BJ (cell line): ENCODE measurements around the gene GRAMD2B. TPM values are rescaled to one million over a fixed set of nuclear protein-coding genes. Genes with fewer than 3 reads are reported as not detected.
"Not testable (repeated sequence)": the region's sequence is repeated elsewhere in the genome, so short reads cannot be mapped to it uniquely, and the experiment has no call there.

Source experiments
- CTCF ChIA-PET: fragments of 350-600 bp; formaldehyde crosslinking; extraction: SDS; loops from one replicate; lab custom pipeline; 2021; ENCODE audit warnings: antibody characterized with exemption, inconsistent platforms; lab: Yijun Ruan, JAX
- POLR2A ChIA-PET: fragments of 300-600 bp; sonication (Branson Sonifier 250); formaldehyde crosslinking; extraction: SDS; loops from one replicate; lab custom pipeline; 2021; ENCODE audit warnings: antibody characterized with exemption; lab: Charles Lee
- DNase-seq: peaks from one replicate; pipeline ENCODE4 v3.0.0-alpha.2; 2011; ENCODE audit warnings: low read depth
- H3K27me3 ChIP-seq: 2 replicates; pipeline ENCODE4 v1.6.0; 2011; ENCODE audit warnings: low read length; ENCODE audit not compliant: control insufficient read depth, insufficient read depth
- H3K36me3 ChIP-seq: 2 replicates; pipeline ENCODE4 v1.5.1; 2011; ENCODE audit warnings: low read length; ENCODE audit not compliant: control insufficient read depth, insufficient read depth
- H3K4me3 ChIP-seq: 2 replicates; pipeline ENCODE4 v1.5.1; 2011; ENCODE audit warnings: low read depth, mild to moderate bottlenecking, control low read depth, low read length
- CTCF ChIP-seq: IDR thresholded peaks from 2 replicates; pipeline ENCODE4 v1.5.1; 2011; ENCODE audit warnings: low read depth, mild to moderate bottlenecking, control low read depth, inconsistent platforms, low read length, moderate library complexity; ENCODE audit not compliant: insufficient read depth
- polyA plus RNA-seq: library from polyadenylated mRNA; depleted of rRNA; stranded (reverse); fragments of >200 nt; gene quantifications from 2 replicates; pipeline ENCODE4 v1.2.3, GENCODE V29; 2011

The GRAMD2B gene
- polyA plus RNA-seq, 1 experiment, result 77.9 TPM

- ChIA-PET POLR2A (no interaction called here), CTCF (no interaction called here)
- TF ChIP-seq CTCF, result no peak
- H3K4me3 ChIP-seq, result no peak overlapping the region
- H3K27me3 ChIP-seq, result no peaks in the 10 kb centered on the region
- no peaks in the 10 kb centered on the region for H3K36me3 ChIP-seq
- no peak for DNase-seq
These were observed 92.1 kb downstream of the GRAMD2B start for GRCh38 chr5:126515337-126515736.

- no peak for DNase-seq
- Histone ChIP-seq H3K36me3 (no peaks in the 10 kb centered on the region), H3K4me3 (no peak overlapping the region), H3K27me3 (no peaks in the 10 kb centered on the region)
- ChIA-PET POLR2A (no interaction called here), CTCF (interaction anchor here (0.7 kb wide), 2 partner anchors 23 to 115 kb away, joined by 3 to 4 read pairs; no protein-coding TSS in a partner anchor)
- TF ChIP-seq CTCF, result no peak
These were observed 92.9 kb downstream of the GRAMD2B start for GRCh38 chr5:126516133-126516532.

- DNase-seq, result no peak
- ChIA-PET POLR2A (no interaction called here), CTCF (interaction anchor here (0.7 kb wide), 2 partner anchors 22 to 116 kb away, joined by 3 to 4 read pairs; no protein-coding TSS in a partner anchor)
- no peak for TF ChIP-seq CTCF
- H3K36me3 ChIP-seq, result no peaks in the 10 kb centered on the region
- H3K27me3 ChIP-seq, result no peaks in the 10 kb centered on the region
- H3K4me3 ChIP-seq, result no peak overlapping the region
These were observed 93.6 kb downstream of the GRAMD2B start for GRCh38 chr5:126516852-126517251.

- not testable (repeated sequence) for H3K4me3 ChIP-seq, H3K27me3 ChIP-seq, DNase-seq, H3K36me3 ChIP-seq
- ChIA-PET CTCF (interaction anchor here (0.6 to 2.3 kb wide), 4 partner anchors 19 to 180 kb away, joined by 3 to 6 read pairs (median 4); no protein-coding TSS in a partner anchor), POLR2A (interaction anchor here (0.6 to 0.7 kb wide), 2 partner anchors 11 to 20 kb away, joined by 4 to 12 read pairs; no protein-coding TSS in a partner anchor)
These were observed 96.0 kb downstream of the GRAMD2B start for GRCh38 chr5:126519223-126519622.

GRCh38 chr5:126519637-126520592 is 96.7 kb downstream of the GRAMD2B start:
- Histone ChIP-seq H3K36me3 (no peaks in the 10 kb centered on the region), H3K27me3 (no peaks in the 10 kb centered on the region), H3K4me3 (no peak overlapping the region)
- CTCF ChIA-PET, result interaction anchor here (0.6 to 2.9 kb wide), 8 partner anchors 15 to 1769 kb away, joined by 3 to 14 read pairs (median 4); no protein-coding TSS in a partner anchor
- no peak for TF ChIP-seq CTCF
- POLR2A ChIA-PET, result interaction anchor here (0.6 kb wide), 1 partner anchor 19 kb away, joined by 6 read pairs; no protein-coding TSS in a partner anchor
- DNase-seq, result no peak
